A549 (cell line): ENCODE results near the gene NOS3. TPM values are rescaled to one million over a fixed set of nuclear protein-coding genes. Genes with fewer than 3 reads are reported as not detected.

Experiments used
- ATAC-seq, 2 experiments: fragments of 200-7000 bp in 1 of 2; fragments of >200 bp in 1 of 2; cut with Nextera tagmentation in 1 of 2; cut with Tn5 transposase in 1 of 2; 3 replicates each; pipeline versions ENCODE4 v1.8.0 to v1.9.1; 2018 to 2020; ENCODE audit warnings: mild to moderate bottlenecking in 1 of 2, moderate library complexity in 1 of 2
- CTCF ChIA-PET: fragments of 300-600 bp; sonication (Branson Sonifier 250); formaldehyde crosslinking; extraction: SDS; loops from one replicate; lab custom pipeline; 2021; ENCODE audit warnings: antibody characterized with exemption, inconsistent platforms; lab: Yijun Ruan, JAX
- POLR2A ChIA-PET: fragments of 350-600 bp; formaldehyde crosslinking; extraction: SDS; loops from one replicate; lab custom pipeline; 2021; ENCODE audit warnings: antibody characterized with exemption, inconsistent platforms; lab: Yijun Ruan, JAX
- DNase-seq, 2 experiments: peaks; one replicate each; pipeline versions ENCODE4 v3.0.0 to v3.0.0-alpha.2; 2011 to 2016; ENCODE audit warnings: low read depth in 1 of 2, low spot score in 1 of 2
- FAIRE-seq: peaks from 2 replicates; lab custom pipeline; 2011; peaks lifted over from hg19 to GRCh38; lab: Jason Lieb, UNC
- H3K27ac ChIP-seq, 2 experiments: fragments of >200 bp; sonication (Bioruptor Twin); formaldehyde crosslinking; 3 replicates each; pipeline ENCODE4 v1.5.1; 2016 to 2017
- H3K4me1 ChIP-seq: fragments of >200 bp; sonication (Bioruptor Twin); formaldehyde crosslinking; 3 replicates; pipeline ENCODE4 v1.6.1; 2016
- H3K4me2 ChIP-seq: fragments of >200 bp; sonication (Bioruptor Twin); formaldehyde crosslinking; 3 replicates; pipeline ENCODE4 v1.6.1; 2016
- H3K4me3 ChIP-seq: fragments of >200 bp; sonication (Bioruptor Twin); formaldehyde crosslinking; 3 replicates; pipeline ENCODE4 v1.5.1; 2016
- H3K9me3 ChIP-seq: fragments of >200 bp; sonication (Bioruptor Twin); formaldehyde crosslinking; 3 replicates; pipeline ENCODE4 v1.6.1; 2016
- CBX2 ChIP-seq: fragments of 200-600 bp; sonication (generic); IDR thresholded peaks from 2 replicates; pipeline ENCODE4 v1.6.1; 2016; ENCODE audit warnings: low read depth, mild to moderate bottlenecking, borderline replicate concordance
- CEBPB ChIP-seq, 2 experiments: fragments of >200 bp in 1 of 2; sonication (Bioruptor Twin) in 1 of 2; formaldehyde crosslinking in 1 of 2; IDR thresholded peaks; 2 replicates each; pipeline ENCODE4 v1.6.1; 2012 to 2016
- EHF ChIP-seq: fragments of 250-450 bp; sonication (Bioruptor Pico); IDR thresholded peaks from 2 replicates; pipeline ENCODE4 v1.5.0; 2020; ENCODE audit warnings: mild to moderate bottlenecking
- GATA3 ChIP-seq: IDR thresholded peaks from 2 replicates; pipeline ENCODE4 v1.6.1; 2012; ENCODE audit warnings: borderline replicate concordance
- HDAC2 ChIP-seq: fragments of 200-600 bp; sonication (generic); IDR thresholded peaks from 2 replicates; pipeline ENCODE4 v1.6.1; 2016
- HOXB13 ChIP-seq: fragments of 250-450 bp; sonication (Bioruptor Pico); IDR thresholded peaks from 2 replicates; pipeline ENCODE4 v1.5.0; 2020; ENCODE audit warnings: low read depth, mild to moderate bottlenecking, moderate library complexity
- KDM1A ChIP-seq: fragments of 200-600 bp; sonication (generic); IDR thresholded peaks from 2 replicates; pipeline ENCODE4 v1.6.1; 2016; ENCODE audit warnings: low read depth, mild to moderate bottlenecking
- KDM5A ChIP-seq: fragments of 200-600 bp; sonication (generic); IDR thresholded peaks from 2 replicates; pipeline ENCODE4 v1.6.1; 2016; ENCODE audit warnings: antibody characterized with exemption, mild to moderate bottlenecking
- MAZ ChIP-seq: fragments of 150-350 bp; IDR thresholded peaks from 2 replicates; pipeline ENCODE4 v1.6.1; 2014; ENCODE audit warnings: antibody characterized with exemption, low read depth, low read length, borderline replicate concordance
- MYC ChIP-seq: IDR thresholded peaks from 2 replicates; pipeline ENCODE4 v1.6.1; 2012; ENCODE audit warnings: mild to moderate bottlenecking, inconsistent platforms, low read length, improper control_type of control experiment, borderline replicate concordance
- POLR2A ChIP-seq: IDR thresholded peaks from 2 replicates; pipeline ENCODE4 v1.6.1; 2012; ENCODE audit warnings: mild to moderate bottlenecking, low read length
- RARB ChIP-seq: fragments of 250-450 bp; sonication (Bioruptor Pico); IDR thresholded peaks from 2 replicates; pipeline ENCODE4 v1.8.0; 2021; ENCODE audit warnings: mild to moderate bottlenecking, moderate library complexity
- RCOR1 ChIP-seq: fragments of 150-350 bp; IDR thresholded peaks from 2 replicates; pipeline ENCODE4 v1.6.1; 2014; ENCODE audit warnings: antibody characterized with exemption, low read length, low read depth
- RFX5 ChIP-seq: fragments of 450-650 bp; IDR thresholded peaks from 2 replicates; pipeline ENCODE4 v1.7.1; 2014; ENCODE audit warnings: antibody characterized with exemption, mild to moderate bottlenecking, moderate library complexity
- TP53 ChIP-seq: fragments of 250-450 bp; sonication (Bioruptor Pico); IDR thresholded peaks from 2 replicates; pipeline ENCODE4 v1.5.0; 2021; ENCODE audit warnings: mild to moderate bottlenecking, moderate library complexity
- USF2 ChIP-seq: fragments of 450-650 bp; IDR thresholded peaks from 2 replicates; pipeline ENCODE4 v1.6.1; 2014; ENCODE audit warnings: antibody characterized with exemption
- ZNF302 ChIP-seq: fragments of 250-450 bp; sonication (Bioruptor Pico); IDR thresholded peaks from 2 replicates; pipeline ENCODE4 v1.9.0; 2021; ENCODE audit warnings: inconsistent platforms, mild to moderate bottlenecking, moderate library complexity
- WGBS: methylation state at CpG from one replicate; pipeline ENCODE4 v1.1.6; 2017; ENCODE audit errors: missing lambda C conversion rate; 5-methylcytosine and 5-hydroxymethylcytosine counted together
- polyA plus RNA-seq, 4 experiments: library from polyadenylated mRNA; depleted of rRNA in 3 of 4; stranded (reverse); fragments of >200 nt; fragmentation: RNase III in 1 of 4; extraction: RNeasy Plus Mini Kit Qiagen cat#74134 plus additional on column Dnase treatment in 1 of 4; gene quantifications; 2 replicates in 3 of 4; 3 replicates in 1 of 4; pipeline ENCODE4 v1.2.3, GENCODE V29; 2011 to 2017
- TF ChIP-seq, protein P1 (sequence below): fragments of >200 bp; sonication (Bioruptor Twin); formaldehyde crosslinking; IDR thresholded peaks from 3 replicates; pipeline ENCODE4 v1.5.1; 2016

NOS3 gene
- polyA plus RNA-seq, 2 of the 4 experiments (the other 2 are of a cell fraction) = 0.52 to 0.71 TPM

- ATAC-seq (no peak), DNase-seq (no peak), FAIRE-seq (no peak)
- TF ChIP-seq, protein P1, sequence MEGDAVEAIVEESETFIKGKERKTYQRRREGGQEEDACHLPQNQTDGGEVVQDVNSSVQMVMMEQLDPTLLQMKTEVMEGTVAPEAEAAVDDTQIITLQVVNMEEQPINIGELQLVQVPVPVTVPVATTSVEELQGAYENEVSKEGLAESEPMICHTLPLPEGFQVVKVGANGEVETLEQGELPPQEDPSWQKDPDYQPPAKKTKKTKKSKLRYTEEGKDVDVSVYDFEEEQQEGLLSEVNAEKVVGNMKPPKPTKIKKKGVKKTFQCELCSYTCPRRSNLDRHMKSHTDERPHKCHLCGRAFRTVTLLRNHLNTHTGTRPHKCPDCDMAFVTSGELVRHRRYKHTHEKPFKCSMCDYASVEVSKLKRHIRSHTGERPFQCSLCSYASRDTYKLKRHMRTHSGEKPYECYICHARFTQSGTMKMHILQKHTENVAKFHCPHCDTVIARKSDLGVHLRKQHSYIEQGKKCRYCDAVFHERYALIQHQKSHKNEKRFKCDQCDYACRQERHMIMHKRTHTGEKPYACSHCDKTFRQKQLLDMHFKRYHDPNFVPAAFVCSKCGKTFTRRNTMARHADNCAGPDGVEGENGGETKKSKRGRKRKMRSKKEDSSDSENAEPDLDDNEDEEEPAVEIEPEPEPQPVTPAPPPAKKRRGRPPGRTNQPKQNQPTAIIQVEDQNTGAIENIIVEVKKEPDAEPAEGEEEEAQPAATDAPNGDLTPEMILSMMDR = no peak
- no peak for TF ChIP-seq HDAC2
- Histone ChIP-seq H3K9me3 (no peaks in the 10 kb centered on the region), H3K4me2 (peak overlapping the region; percentile 88), H3K4me3 (no peak overlapping the region), H3K27ac (no peak overlapping the region), H3K4me1 (peaks cover 16% of the 10 kb centered on the region)
- WGBS = 74% methylated on average over 6 of the region's 6 CpGs
- POLR2A ChIA-PET = no interaction called here
- CTCF ChIA-PET = interaction anchor here (1.7 kb wide), 1 partner anchor 28 kb away, joined by 3 read pairs; the partner anchor contains the start of gene ABCB8
Measured at GRCh38 chr7:151056283-151056665, 65.5 kb downstream of the NOS3 start.

DNA sequence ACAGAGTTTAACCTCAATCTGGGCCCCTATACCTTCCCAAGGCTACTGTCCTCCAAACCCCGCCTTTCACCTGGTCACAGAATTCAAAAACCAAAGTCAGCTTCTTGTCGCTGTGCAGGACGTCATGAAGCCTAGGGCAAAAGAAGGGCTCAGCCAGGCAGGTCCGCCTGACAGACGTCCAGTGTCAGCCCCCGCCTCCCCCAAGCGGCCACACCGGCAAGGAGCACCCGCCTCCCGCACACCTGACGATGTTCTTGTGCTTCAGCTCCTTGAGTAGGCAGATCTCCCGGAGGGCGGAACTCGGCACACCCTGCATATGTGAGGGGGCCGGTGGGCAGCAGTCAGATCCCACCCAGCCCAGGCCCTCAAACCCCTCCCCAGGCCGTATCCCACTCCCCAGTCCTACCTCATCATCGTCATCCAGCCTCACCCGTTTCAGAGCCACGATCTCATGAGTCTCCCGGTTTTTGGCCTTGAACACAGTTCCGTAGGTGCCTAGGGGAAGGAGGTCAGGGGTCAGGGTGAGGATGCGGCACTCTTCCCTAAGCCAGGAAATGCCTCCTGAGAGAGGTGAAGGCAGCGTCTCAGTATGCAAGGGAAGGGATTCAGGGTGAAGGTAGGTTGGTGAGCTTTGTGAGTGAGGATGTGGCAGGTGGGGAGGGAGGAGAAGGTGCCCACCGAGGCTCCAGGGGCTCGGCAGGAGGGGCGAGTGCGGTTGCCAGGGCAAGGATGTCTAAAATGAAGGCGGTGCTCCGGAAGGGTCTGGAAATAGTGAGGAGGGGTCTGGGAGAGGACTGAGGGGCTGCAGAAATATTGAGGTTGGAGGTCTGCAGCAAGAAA, 66.1 kb downstream of the NOS3 start:
- Histone ChIP-seq H3K27ac (peak overlapping the region; percentile 75 to 99), H3K4me1 (peaks cover 22% of the 10 kb centered on the region), H3K4me2 (peak overlapping the region; percentile 88), H3K4me3 (peak overlapping the region; percentile 61), H3K9me3 (no peaks in the 10 kb centered on the region)
- no peak for DNase-seq
- ATAC-seq = no peak
- ChIA-PET POLR2A (interaction anchor here (1.0 kb wide), 1 partner anchor 18 kb away, joined by 3 read pairs; no protein-coding TSS in a partner anchor), CTCF (interaction anchor here (0.6 to 1.7 kb wide), 4 partner anchors 11 to 54 kb away, joined by 3 to 5 read pairs (median 3); partner anchors contain the start of gene ABCB8)
- FAIRE-seq = no peak
- TF ChIP-seq CBX2 (no peak), ZNF302 (CRISPR knock-in tag) (no peak), CEBPB (IDR thresholded peaks at IDR 0.05) (no peak), RFX5 (no peak), RARB (CRISPR knock-in tag) (no peak), KDM1A (no peak), USF2 (no peak), MAZ (no peak), GATA3 (no peak), RCOR1 (no peak), EHF (no peak), KDM5A (no peak), TP53 (CRISPR knock-in tag) (no peak), MYC (no peak)
- 78% methylated on average over 25 of the region's 29 CpGs for WGBS

GRCh38 chr7:151057506-151057988, 66.7 kb downstream of the NOS3 start, which contains the start of gene CDK5:
TSS of gene CDK5 (minus strand) at chr7:151057897. CDS start at chr7:151057848, 49 bp downstream.
- CTCF ChIA-PET = interaction anchor here (1.0 to 4.0 kb wide), 3 partner anchors 11 to 53 kb away, joined by 3 to 14 read pairs (median 5); partner anchors contain the start of gene ABCB8
- POLR2A ChIA-PET = interaction anchor here (1.0 to 1.4 kb wide), 3 partner anchors 18 to 29 kb away, joined by 3 to 4 read pairs (median 4); partner anchors contain the start of genes ABCB8 and FASTK
- peak within 1 kb of the TSS; percentile 99 for H3K27ac ChIP-seq
- ATAC-seq (peak in 1 of 2 experiments; percentile 4; a peak in 3 of 6 replicates), DNase-seq (peak in 1 of 2 experiments; percentile 48), FAIRE-seq (no peak)
- peak within 1 kb of the TSS; percentile 92 for H3K4me2 ChIP-seq
- H3K4me3 ChIP-seq = peak within 1 kb of the TSS; percentile 86
- TF ChIP-seq HOXB13 (CRISPR knock-in tag) (no peak), MAZ (no peak), USF2 (no peak), MYC (no peak), POLR2A (0 out of 2 replicates have a peak, but pooled peaks have one; percentile 22)
- H3K4me1 ChIP-seq = peaks cover 24% of the 10 kb centered on the region
- no peaks in the 10 kb centered on the region for H3K9me3 ChIP-seq
- WGBS = 1% methylated on average over 30 of the region's 30 CpGs
